ENCODE data around the gene PSD2. TPM values are rescaled to one million over a fixed set of nuclear protein-coding genes. Genes with fewer than 3 reads are reported as not detected.

Gene PSD2
- total RNA-seq, 4 donors from 2014 or later: 0.16 TPM; not detected in 3

DNA sequence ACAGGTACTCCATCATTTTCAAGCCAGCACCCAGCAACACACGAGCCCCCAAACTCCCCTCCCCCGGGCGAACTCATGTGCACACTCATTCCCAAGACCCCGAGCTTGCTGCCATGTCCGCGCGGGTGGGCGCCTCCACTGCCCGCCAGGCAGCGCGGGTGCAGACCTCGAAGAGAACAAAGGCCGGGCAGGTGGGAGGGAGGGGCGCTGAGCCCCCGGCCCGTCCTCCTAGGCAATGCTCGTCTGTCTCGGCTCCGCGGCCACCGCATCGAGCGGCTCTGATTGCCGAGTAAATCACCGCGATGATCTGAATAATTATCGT is 47.1 kb upstream of the PSD2 start:
- Histone ChIP-seq H3K36me3 (no peaks in the 10 kb centered on the region), H3K4me3 (no peak overlapping the region), H3K4me1 (peaks cover 21 to 33% (median 22%) of the 10 kb centered on the region in 4 donors), H3K27ac (no peak overlapping the region), H3K9me3 (no peaks in the 10 kb centered on the region), H3K27me3 (peaks cover 64% of the 10 kb centered on the region)
- TF ChIP-seq POLR2A (IDR thresholded peaks at IDR 0.05) (no peak), POLR2AphosphoS5 (IDR thresholded peaks at IDR 0.05) (no peak), EP300 (IDR thresholded peaks at IDR 0.05; ENCODE audit: low read depth) (no peak)
- TF ChIP-seq, protein P1, sequence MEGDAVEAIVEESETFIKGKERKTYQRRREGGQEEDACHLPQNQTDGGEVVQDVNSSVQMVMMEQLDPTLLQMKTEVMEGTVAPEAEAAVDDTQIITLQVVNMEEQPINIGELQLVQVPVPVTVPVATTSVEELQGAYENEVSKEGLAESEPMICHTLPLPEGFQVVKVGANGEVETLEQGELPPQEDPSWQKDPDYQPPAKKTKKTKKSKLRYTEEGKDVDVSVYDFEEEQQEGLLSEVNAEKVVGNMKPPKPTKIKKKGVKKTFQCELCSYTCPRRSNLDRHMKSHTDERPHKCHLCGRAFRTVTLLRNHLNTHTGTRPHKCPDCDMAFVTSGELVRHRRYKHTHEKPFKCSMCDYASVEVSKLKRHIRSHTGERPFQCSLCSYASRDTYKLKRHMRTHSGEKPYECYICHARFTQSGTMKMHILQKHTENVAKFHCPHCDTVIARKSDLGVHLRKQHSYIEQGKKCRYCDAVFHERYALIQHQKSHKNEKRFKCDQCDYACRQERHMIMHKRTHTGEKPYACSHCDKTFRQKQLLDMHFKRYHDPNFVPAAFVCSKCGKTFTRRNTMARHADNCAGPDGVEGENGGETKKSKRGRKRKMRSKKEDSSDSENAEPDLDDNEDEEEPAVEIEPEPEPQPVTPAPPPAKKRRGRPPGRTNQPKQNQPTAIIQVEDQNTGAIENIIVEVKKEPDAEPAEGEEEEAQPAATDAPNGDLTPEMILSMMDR (IDR thresholded peaks at IDR 0.05): no peak
- in situ Hi-C loops (cut with MboI; ENCODE audit: low pct_ligation_motif_present in 1 of 4, low pct_unique_long_range_greater_than_20kb in 1 of 4, low sequenced_read_pairs in 3 of 4) (no loop called here), intact Hi-C loops (cut with DNase I; ENCODE audit: low total_unique reads) (loop anchor here (5.0 kb wide), 1 partner anchor 111 kb away; no protein-coding TSS in a partner anchor)
- DNase-seq: no peak
- 36 to 45% methylated on average over 9 to 27 of the region's 27 CpGs for WGBS, 2 donors (ENCODE audit: low coverage in 1 of 2)

DNA sequence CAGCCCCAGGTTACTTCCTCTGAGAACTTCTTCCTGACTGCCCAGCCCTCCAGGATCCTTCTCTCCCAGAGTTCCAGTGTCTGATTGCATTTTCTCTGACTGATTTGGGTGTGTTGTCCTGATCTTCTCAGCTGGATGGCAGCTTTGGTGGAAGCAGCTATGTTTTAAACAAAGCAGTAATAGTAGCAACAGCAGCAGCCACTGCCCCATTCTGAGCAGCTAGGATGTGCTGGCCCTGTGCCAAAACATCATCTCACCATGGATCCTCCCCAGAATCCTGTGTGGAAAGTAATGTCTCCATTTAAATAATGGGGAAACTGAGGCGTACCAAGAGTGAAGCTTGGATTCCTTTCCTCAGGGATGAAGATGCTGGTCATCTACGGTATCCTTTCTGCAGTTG is 46.4 kb upstream of the PSD2 start:
- in situ Hi-C loops (cut with MboI; ENCODE audit: low pct_ligation_motif_present in 1 of 4, low pct_unique_long_range_greater_than_20kb in 1 of 4, low sequenced_read_pairs in 3 of 4): no loop called here
- peaks cover 72% of the 10 kb centered on the region for H3K27me3 ChIP-seq

DNA sequence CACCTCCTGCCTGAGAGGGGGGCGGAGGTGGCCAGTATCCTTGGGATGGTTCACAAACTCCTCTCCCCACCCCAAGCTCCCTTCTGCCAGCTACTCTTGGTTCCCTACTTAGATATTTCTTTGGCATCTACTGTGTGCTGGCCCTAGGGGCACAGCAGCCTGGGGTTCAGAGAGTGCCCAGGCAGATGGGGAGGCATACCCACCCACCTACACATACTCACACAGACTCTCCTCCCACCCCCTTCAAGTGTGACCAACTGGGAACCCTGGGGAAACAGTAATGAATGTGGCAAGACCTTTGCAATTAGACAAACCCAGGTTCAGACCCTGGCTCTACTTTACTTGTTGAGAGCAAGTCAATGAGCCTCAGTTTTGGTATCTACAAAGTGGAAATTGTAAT is 44.4 kb upstream of the PSD2 start:
- in situ Hi-C loops (cut with MboI; ENCODE audit: low pct_ligation_motif_present in 1 of 4, low pct_unique_long_range_greater_than_20kb in 1 of 4, low sequenced_read_pairs in 3 of 4) (loop anchor here in 2 of 4 donors (25.0 kb wide), 2 partner anchors 114 to 314 kb away; partner anchors contain the start of genes CXXC5 (in 1 of the 2) and DNAJC18 (in 1 of the 2)), intact Hi-C loops (cut with DNase I; ENCODE audit: low total_unique reads) (no loop called here)
- Histone ChIP-seq H3K27me3 (peaks cover 78% of the 10 kb centered on the region), H3K9me3 (no peaks in the 10 kb centered on the region), H3K36me3 (no peaks in the 10 kb centered on the region), H3K4me1 (peaks cover 21 to 30% (median 23%) of the 10 kb centered on the region in 4 donors), H3K27ac (no peak overlapping the region), H3K4me3 (no peak overlapping the region)
- DNase-seq: no peak
- WGBS, 2 donors (ENCODE audit: low coverage in 1 of 2): 88% methylated on average over 1 of the region's 1 CpG; no CpG with 5 or more reads in 1 of the 2 donors
- no peak for TF ChIP-seq POLR2A (IDR thresholded peaks at IDR 0.05)
- TF ChIP-seq EP300 (IDR thresholded peaks at IDR 0.05; ENCODE audit: low read depth): no peak
- TF ChIP-seq, protein P1 (IDR thresholded peaks at IDR 0.05): no peak
- no peak for TF ChIP-seq POLR2AphosphoS5 (IDR thresholded peaks at IDR 0.05)

More for the DNA sequence above, 46.4 kb upstream of the PSD2 start:
- no peak overlapping the region for H3K4me3 ChIP-seq
- no peak for DNase-seq
- H3K4me1 ChIP-seq: peaks cover 21 to 33% (median 22%) of the 10 kb centered on the region in 4 donors
- H3K9me3 ChIP-seq: no peaks in the 10 kb centered on the region
- intact Hi-C loops (cut with DNase I; ENCODE audit: low total_unique reads): loop anchor here (5.0 kb wide), 1 partner anchor 112 kb away; no protein-coding TSS in a partner anchor
- H3K27ac ChIP-seq: no peak overlapping the region
- H3K36me3 ChIP-seq: no peaks in the 10 kb centered on the region
- WGBS, 2 donors (ENCODE audit: low coverage in 1 of 2): 100% methylated on average over 2 of the region's 2 CpGs; no CpG with 5 or more reads in 1 of the 2 donors
- TF ChIP-seq POLR2AphosphoS5 (IDR thresholded peaks at IDR 0.05) (no peak), POLR2A (IDR thresholded peaks at IDR 0.05) (no peak), EP300 (IDR thresholded peaks at IDR 0.05; ENCODE audit: low read depth) (no peak)
- TF ChIP-seq, protein P1 (IDR thresholded peaks at IDR 0.05): no peak

DNA sequence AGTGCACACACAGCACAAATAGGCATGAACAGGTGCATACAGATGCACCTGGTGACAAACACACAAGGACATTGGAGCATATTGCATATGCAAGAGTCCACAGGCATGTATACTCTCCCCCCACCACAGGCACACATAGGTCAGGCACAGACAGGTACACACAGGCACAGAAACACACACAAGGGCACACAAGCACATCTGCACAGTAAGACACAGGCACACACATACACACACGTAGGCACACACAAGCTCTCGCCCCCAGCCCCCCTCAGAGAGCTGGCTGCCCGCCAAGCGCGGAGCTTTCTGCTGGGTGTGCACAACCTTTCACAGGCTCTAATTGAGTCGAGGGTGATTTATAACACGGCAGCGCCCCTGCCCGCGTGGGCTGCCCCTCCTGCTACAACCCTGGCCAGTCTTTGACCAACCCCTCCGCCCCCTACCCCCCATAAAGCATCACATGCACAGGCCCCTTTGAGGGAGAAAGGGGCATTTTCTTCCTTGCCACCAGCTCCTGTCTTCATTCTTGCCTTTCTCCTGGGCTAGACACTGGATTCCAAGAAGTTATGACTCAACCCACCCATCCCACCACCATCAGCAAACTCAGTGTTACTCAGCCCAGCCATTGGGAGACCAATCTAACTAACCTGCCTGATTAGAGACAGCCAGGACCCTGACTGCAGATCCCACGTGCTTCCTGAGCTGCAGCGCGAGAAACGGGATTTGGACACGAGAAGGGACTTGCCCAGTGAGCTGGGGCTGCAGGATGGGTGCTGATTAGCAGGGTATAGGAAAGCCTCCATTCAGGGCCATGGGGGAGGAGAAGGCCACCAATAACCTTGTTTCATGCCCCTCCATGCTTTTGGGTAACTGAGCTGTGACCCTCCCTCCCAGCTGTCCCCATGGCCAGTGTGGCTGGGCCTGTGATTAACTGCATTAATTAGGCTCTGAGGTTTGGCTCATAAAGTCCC is 42.8 kb upstream of the PSD2 start:
- peaks cover 6 to 15% (median 8%) of the 10 kb centered on the region in 4 donors for H3K4me1 ChIP-seq
- TF ChIP-seq, protein P1 (IDR thresholded peaks at IDR 0.05): no peak
- TF ChIP-seq EP300 (IDR thresholded peaks at IDR 0.05; ENCODE audit: low read depth) (no peak), POLR2A (IDR thresholded peaks at IDR 0.05) (no peak), POLR2AphosphoS5 (IDR thresholded peaks at IDR 0.05) (no peak)
- no peak overlapping the region for H3K27ac ChIP-seq
- no peak overlapping the region for H3K4me3 ChIP-seq
- H3K27me3 ChIP-seq: peaks cover 74% of the 10 kb centered on the region
- WGBS, 2 donors (ENCODE audit: low coverage in 1 of 2): 0 to 31% methylated on average over 2 to 16 of the region's 16 CpGs
- DNase-seq: no peak
- in situ Hi-C loops (cut with MboI; ENCODE audit: low pct_ligation_motif_present in 1 of 4, low pct_unique_long_range_greater_than_20kb in 1 of 4, low sequenced_read_pairs in 3 of 4) (loop anchor here in 2 of 4 donors (25.0 kb wide), 2 partner anchors 115 to 315 kb away; partner anchors contain the start of genes CXXC5 (in 1 of the 2) and DNAJC18 (in 1 of the 2)), intact Hi-C loops (cut with DNase I; ENCODE audit: low total_unique reads) (no loop called here)
- no peaks in the 10 kb centered on the region for H3K9me3 ChIP-seq
- H3K36me3 ChIP-seq: no peaks in the 10 kb centered on the region

Data from transverse colon (tissue), 4 donors.